ENCODE results near the gene CENPE.

- TF ChIP-seq POLR2A (IDR thresholded peaks at IDR 0.05) (peak in 2 of 3 donors; percentile 35 to 37), CTCF (IDR thresholded peaks at IDR 0.05) (peak; percentile 50 to 95 (median 90))
Observed at GRCh38 chr4:103099691-103100392, 98.3 kb downstream of the CENPE start, which contains the start of gene BDH2.

All from body of pancreas (tissue), 4 donors.